GM12892 (cell line): ENCODE measurements around the gene PADI3.

ENCODE experiments used
- POLR2A ChIP-seq: IDR thresholded peaks from 2 replicates; pipeline ENCODE4 v1.6.1; 2011; ENCODE audit warnings: low read depth, low read length, control low read depth
- POLR2AphosphoS5 ChIP-seq: IDR thresholded peaks from 2 replicates; pipeline ENCODE4 v1.6.1; 2011; ENCODE audit warnings: low read depth, low read length, control low read depth
- TAF1 ChIP-seq: IDR thresholded peaks from 2 replicates; pipeline ENCODE4 v1.6.1; 2011; ENCODE audit warnings: low read depth, mild to moderate bottlenecking, control low read depth, low read length, borderline replicate concordance

DNA sequence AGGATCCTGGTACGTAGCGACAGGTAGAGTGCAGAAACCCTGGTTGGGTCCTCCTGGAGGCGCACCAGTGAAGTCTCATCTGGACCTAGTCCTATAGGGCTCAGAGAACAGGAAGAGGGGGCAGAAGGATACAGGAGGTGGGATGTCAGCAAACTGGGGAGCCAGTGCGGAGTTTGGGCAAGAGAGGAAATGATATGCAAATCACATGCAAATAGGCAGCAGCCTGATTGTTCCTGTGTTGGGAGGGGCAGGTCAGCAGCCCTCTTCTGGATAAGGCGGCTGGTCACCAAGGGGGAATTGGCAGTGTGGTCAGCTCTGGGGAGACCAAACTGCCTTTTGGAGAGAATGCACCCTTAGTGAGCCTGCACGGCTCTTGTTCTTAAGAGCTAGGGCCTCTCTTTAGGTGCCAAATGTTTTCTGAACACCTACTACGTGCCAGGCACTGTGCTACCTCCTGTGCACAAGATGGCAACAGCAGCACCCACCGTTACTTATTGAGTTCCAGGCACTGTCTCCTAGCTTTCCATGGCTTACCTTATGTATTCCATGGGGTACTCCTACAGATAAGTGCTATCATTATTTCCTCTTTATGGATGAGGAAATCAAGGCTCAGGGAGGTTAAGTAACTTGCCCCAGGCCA lies 18.1 kb upstream of the PADI3 start:
- TF ChIP-seq POLR2A = no peak
- no peak for TF ChIP-seq TAF1
- no peak for TF ChIP-seq POLR2AphosphoS5
